Measurements from ENCODE around the gene SWT1. TPM values are rescaled to one million over a fixed set of nuclear protein-coding genes. Genes with fewer than 3 reads are reported as not detected.

The SWT1 gene
- total RNA-seq, 1 experiment from 2014 or later: 2.1 TPM

DNA sequence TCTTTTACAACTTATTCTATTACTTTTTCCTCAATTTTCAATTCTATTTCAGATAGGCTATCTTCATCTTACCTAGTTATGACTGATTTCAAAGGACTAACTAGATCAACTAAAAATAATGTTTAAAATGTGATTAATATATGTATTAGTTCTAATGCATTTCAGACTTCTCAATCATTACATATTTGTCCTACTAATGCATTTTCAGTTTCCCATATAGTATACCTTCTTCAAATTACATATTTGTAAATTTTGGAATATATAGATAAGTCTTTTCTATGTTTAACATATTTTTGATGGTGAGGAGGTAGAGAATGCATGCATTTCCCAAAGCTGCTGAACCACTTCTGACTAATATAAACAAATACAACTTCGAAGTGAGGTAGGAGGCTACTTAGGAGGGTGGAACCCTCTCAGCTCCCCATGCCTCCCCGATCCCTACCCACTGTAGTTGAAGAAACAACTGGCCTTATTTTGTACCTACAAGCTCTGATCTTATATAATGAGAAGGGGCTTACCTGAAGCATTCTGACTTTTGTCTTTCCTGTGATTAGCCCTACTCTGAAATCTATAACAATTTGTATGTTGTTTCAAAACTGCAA, 2.0 kb upstream of the SWT1 start:
- DNase-seq (ENCODE audit: low read depth, low spot score): no peak
- CTCF ChIA-PET: no interaction called here
- ATAC-seq: no peak
- TF ChIP-seq TCF7L2 (IDR thresholded peaks at IDR 0.05; ENCODE audit: low read depth, low read length) (no peak), CTCF (IDR thresholded peaks at IDR 0.05) (no peak), POLR2AphosphoS5 (IDR thresholded peaks at IDR 0.05; ENCODE audit: low read depth, low read length) (no peak), SIN3A (IDR thresholded peaks at IDR 0.05; ENCODE audit: borderline replicate concordance, insufficient read depth, low read depth, low read length) (no peak), REST (IDR thresholded peaks at IDR 0.05; ENCODE audit: insufficient read depth in 1 of 2, low read depth in 2 of 2, low read length in 1 of 2) (no peak)
- peak overlapping the region in 1 of 2 experiments; percentile 99; a peak in 2 of 4 replicates for H3K4me3 ChIP-seq (ENCODE audit: low read depth in 2 of 2, low read length in 2 of 2)
- in situ Hi-C loops (cut with HindIII; ENCODE audit: low pct_unique_long_range_greater_than_20kb, low sequenced_read_pairs) (no loop called here), intact Hi-C loops (cut with micrococcal nuclease; ENCODE audit: unreplicated experiment) (no loop called here)
- H3K27me3 ChIP-seq (ENCODE audit: control insufficient read depth, insufficient read depth, low read length): no peaks in the 10 kb centered on the region
- POLR2A ChIA-PET: no interaction called here
- peaks cover 12% of the 10 kb centered on the region for H3K4me1 ChIP-seq (ENCODE audit: control insufficient read depth, insufficient read depth, low read length)
- no peaks in the 10 kb centered on the region for H3K9me3 ChIP-seq (ENCODE audit: control insufficient read depth, insufficient read depth, low read depth, low read length)
- peak overlapping the region; percentile 95; the same call in 1 of the 2 replicates for H3K27ac ChIP-seq (ENCODE audit: low read length)
- no TSS peak for BruUV-seq (replicated peaks)
- H3K36me3 ChIP-seq (ENCODE audit: control insufficient read depth, insufficient read depth, low read length): peaks cover 5% of the 10 kb centered on the region

- Histone ChIP-seq H3K9me3 (ENCODE audit: control insufficient read depth, insufficient read depth, low read depth, low read length) (no peaks in the 10 kb centered on the region), H3K27ac (ENCODE audit: low read length) (peak overlapping the region; percentile 95), H3K36me3 (ENCODE audit: control insufficient read depth, insufficient read depth, low read length) (peaks cover 2% of the 10 kb centered on the region; the same call in 1 of the 2 replicates), H3K27me3 (ENCODE audit: control insufficient read depth, insufficient read depth, low read length) (no peaks in the 10 kb centered on the region), H3K4me1 (ENCODE audit: control insufficient read depth, insufficient read depth, low read length) (peaks cover 12% of the 10 kb centered on the region), H3K4me3 (ENCODE audit: low read depth in 2 of 2, low read length in 2 of 2) (peak overlapping the region; percentile 79 to 99)
- ChIA-PET CTCF (no interaction called here), POLR2A (no interaction called here)
- TF ChIP-seq CTCF (IDR thresholded peaks at IDR 0.05): no peak
- TF ChIP-seq TCF7L2 (IDR thresholded peaks at IDR 0.05; ENCODE audit: low read depth, low read length): no peak
- no peak for TF ChIP-seq POLR2AphosphoS5 (IDR thresholded peaks at IDR 0.05; ENCODE audit: low read depth, low read length)
- intact Hi-C loops (cut with micrococcal nuclease; ENCODE audit: unreplicated experiment) (no loop called here), in situ Hi-C loops (cut with HindIII; ENCODE audit: low pct_unique_long_range_greater_than_20kb, low sequenced_read_pairs) (no loop called here)
- ATAC-seq (no peak), DNase-seq (ENCODE audit: low read depth, low spot score) (no peak)
- no TSS peak for BruUV-seq (replicated peaks)
These were observed 1.2 kb upstream of the SWT1 start for GRCh38 chr1:185155600-185156287.

All from Panc1 (cell line).